ENCODE results near the gene PALD1. TPM values are rescaled to one million over a fixed set of nuclear protein-coding genes. Genes with fewer than 3 reads are reported as not detected.

PALD1 gene
- polyA plus RNA-seq, 4 donors: 10.5 to 13.3 (median 12.0) TPM

DNA sequence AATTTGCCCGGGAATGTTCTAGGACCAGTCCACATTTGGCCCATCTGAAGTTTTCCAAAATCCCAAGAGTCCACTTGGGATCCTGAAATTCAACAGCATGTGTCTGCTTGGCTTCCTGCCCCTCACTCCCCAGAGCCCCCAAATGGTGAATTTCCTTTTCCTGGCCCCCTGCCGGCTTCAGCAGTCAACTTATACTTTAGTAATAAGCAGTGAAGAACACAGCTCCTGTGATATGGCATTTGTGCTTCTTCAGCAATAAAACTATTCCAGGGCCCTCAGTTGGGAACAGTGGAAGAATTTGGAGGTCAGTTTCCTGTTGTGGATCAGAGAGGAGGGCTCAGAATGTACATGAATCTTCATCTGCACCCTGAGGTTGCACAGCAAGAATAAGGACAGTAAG, 72.9 kb downstream of the PALD1 start:
- DNase-seq (ENCODE audit: low read depth in 4 of 4, low spot score in 2 of 4): no peak

DNA sequence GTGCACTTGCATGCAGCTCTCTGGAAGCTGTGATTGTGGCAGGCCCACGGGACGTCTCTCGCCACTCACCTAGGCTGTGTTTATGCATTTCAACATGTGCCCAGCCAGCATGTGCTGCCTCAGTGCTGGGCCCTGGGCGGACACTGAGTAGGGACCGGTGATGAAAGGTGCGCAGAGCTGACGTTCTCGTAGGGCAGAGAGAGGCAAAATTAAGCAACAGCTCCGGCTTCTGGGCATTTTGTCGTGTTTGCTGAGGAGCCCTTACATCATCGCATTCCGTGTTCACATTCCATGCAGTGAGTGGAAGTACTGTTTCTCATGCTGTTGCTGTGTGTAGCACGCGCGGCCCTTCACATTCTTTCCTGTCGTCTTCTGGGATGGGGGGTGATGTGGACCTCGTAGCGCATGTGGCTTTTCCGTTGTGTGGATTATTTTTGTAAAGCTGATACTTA, 73.4 kb downstream of the PALD1 start:
- no peak for DNase-seq (ENCODE audit: low read depth in 4 of 4, low spot score in 2 of 4)

DNA sequence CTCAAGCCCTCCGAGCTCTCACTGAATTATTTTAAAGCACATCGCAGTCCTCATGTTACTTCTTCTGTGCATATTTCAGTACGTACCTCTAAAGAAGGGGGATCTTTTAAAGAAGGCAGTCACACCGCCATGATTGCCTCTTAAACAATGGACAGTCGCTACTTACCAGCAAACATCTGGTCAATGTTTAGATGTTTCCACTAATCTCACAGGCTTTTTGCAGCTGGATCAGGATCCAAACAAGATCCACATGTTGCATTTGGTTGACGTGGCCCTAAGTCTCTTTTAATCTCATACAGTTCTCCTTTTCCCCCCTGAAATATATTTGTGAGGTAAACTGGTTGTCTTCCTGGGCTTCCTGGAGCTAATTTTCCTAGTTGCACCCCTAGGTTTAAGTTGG, 74.0 kb downstream of the PALD1 start:
- no peak for DNase-seq (ENCODE audit: low read depth in 4 of 4, low spot score in 2 of 4)

DNA sequence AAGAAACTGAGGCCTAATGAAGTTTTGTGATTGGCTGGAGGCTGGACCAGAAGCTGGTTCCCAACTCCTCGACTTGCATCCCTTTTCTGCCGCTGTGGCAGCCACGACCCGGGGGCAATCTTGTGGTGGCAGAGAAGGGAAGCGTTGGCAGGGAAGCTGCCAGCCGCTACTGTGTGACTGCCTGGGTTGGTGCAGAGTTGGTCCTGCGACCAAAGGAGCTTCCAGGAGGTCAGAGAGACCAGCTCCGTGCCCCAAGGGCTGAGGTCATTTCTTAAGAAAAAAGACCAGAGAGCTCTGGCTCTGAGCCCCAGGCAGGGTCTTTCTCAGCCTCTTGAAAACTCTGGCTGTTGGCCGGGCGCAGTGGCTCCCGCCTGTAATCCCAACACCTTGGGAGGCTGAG, 76.8 kb downstream of the PALD1 start:
- no peak for DNase-seq (ENCODE audit: low read depth in 4 of 4, low spot score in 2 of 4)

DNA sequence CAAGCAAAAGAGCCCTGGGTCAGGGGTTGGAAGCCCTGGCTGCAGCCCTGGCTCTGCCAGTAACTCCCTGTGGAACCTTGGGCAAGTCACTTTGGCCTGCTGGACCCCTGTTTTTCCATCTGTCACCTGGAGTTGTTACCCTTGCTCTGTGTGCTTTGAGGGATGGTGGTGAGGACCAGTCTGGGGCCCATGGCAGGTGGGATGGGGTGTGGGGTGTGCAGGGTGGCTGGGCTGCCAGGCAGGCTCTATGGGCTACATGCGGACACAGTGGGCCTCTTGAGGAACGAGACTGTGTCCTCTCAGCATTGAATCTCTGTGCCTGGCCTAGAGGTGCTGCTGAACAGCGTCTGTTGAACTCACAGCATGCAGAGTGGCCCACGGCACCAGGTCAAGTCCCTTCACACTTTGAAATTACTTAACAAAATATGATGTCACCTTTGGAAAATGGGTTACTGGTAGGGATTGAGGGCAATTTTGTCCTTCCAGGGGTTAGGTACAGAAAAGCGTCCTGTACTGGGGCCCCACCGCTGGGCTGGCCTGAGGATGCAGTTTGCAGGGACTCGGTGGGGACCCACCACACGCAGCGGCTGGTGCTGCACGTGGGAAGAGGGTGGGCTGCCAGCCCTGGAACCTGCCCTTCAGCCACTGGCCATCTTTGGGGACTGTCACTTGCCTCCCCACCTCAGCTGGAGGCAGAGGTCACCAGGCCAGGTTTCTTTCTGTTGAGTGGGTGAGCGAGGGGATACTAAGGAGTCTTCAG, 78.7 kb downstream of the PALD1 start:
- DNase-seq (ENCODE audit: low read depth in 4 of 4, low spot score in 2 of 4): no peak

DNA sequence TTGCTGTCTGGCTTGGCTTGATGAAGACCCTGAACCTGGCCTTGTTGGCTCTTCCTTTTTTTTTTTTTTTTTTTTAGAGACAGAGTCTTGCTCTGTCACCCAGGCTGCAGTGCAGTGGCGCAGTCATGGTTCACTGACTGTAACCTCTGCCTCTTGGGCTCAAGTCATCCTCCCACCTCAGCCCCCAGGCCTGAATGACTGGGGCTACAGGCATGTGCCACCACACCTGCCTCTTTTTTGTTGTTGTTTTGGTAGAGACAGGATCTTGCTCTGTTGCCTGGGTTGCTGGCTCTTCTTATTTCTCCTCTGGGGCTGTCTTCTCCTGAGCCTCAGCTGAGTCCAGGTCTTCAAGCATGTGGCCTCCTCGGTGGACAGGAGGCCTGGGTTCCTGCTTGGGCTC, 79.3 kb downstream of the PALD1 start:
- no peak for DNase-seq (ENCODE audit: low read depth in 4 of 4, low spot score in 2 of 4)

DNA sequence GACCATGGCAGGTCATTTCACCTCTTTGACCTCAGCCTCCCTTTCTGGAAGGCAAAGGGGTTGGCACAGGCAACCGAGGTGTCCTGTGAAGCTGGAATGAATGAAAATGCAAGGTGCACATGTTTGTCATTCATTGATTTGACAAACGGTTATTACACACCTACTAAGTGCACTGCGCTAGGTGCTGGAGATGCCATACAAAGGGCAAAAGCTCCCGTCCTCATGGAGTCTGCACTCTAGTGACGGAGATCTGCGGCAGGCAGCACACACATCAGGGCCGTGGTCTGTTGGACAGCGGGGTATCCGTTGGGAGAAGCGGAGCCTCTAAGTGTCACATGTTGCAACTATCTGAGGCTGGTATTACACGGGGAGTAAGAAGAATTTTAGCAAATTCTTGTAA, 79.7 kb downstream of the PALD1 start:
- no peak for DNase-seq (ENCODE audit: low read depth in 4 of 4, low spot score in 2 of 4)

DNA sequence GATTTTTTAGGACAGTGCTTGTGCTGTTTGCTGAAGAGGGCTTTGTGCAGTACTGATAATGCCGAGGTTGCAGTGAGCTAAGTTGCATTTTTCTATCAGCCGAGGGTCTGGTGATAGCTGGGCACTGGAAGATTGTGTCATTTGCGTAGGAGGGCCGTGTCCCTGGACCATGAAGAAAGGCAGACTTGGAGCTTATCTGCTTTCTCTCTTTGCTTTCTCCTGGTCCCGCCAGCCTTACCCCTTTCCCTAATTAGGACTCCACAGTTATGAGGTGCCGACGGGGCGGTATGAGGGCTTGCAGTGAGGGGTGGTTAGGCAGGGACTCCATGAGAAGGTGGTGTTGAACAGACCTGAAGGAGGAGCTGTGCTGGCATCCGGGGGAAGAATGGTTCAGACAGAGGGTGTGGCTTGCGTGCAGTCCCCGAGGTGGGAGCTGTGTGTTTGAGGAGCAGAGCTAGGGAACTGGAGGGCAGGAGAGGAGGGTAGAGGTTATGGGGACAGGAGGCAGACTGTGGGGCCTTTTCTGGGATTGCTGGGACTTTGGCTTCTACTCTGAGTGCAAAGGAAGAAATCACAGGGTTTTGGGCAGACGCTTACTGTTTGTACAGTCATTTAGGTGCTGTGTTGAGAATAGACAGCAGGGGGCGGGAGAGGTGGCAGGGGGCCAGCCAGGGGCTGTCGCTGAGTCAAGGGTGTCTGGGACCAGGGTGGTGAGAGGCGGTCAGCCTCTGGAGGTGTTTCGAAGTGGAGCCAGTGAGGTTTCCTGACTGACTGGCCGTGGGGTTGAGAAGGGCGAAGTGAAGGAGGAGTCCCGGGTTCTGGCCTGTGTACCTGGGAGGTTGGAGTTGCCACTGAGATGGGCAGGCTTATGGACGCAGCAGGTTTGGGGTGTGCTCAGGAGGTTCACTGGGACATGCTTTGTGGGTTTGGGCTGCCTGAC, 80.6 kb downstream of the PALD1 start:
- DNase-seq (ENCODE audit: low read depth in 4 of 4, low spot score in 2 of 4): no peak

DNA sequence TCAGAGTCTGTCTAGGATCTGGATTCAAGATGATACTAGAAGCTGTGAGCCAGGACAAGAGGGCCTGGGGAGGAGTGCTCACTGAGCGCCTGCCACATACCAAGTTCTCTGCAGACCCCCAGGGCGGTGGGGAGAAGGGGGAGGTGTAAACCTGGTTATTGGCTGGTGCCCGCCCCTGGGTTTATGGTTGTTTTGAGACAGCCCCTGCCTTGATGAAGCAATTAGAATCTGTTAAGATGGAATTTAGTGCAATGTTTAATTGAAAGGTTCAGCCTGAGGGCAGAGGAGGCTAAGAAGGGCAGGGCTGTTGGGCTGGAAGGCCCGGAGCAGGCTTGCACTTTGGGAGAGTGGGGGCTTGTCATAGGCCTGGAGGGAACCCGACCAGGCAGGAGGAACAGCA, 81.3 kb downstream of the PALD1 start:
- no peak for DNase-seq (ENCODE audit: low read depth in 4 of 4, low spot score in 2 of 4)

DNA sequence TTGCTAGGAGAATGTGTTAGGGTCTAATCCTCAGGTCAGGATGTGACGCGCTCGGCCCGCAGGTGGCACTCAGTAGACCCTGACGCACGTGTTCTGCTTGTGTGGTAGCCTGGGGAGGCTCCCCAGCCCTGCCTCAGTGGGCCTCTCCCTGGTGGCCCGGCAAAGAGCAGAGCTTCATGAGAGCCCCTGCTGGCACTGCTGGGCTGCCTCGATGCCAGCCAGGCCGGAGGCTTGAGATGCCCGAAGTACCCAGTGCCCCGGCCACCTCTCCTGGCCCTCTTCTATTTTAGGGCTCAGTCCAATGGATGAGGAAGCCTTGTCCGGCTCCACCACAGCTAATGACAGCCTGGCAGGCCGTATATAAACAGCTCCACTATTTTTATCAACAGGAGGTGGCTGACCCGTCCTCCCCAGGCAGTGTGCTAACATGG, 82.0 kb downstream of the PALD1 start:
- DNase-seq (ENCODE audit: low read depth in 4 of 4, low spot score in 2 of 4): no peak

DNA sequence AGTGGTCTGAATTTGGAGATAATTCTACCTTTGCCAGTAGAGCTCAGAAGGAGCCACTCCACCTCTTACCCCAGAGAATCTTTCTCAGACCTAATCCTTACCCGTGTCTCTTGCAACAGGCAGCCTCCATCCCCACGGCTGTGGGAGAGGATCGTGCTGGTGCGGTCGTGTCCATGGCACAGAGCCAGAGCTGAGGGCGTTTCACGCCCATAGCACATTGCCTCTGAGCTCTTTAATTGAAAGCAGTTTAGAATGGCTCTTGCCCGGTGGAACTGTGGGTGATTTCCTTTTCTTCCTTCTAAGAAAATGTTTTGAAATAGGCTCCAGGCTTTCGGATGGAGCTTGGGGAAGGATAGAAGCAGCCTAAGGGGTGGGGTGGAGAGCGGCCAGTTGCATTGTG, 82.5 kb downstream of the PALD1 start:
- no peak for DNase-seq (ENCODE audit: low read depth in 4 of 4, low spot score in 2 of 4)

DNA sequence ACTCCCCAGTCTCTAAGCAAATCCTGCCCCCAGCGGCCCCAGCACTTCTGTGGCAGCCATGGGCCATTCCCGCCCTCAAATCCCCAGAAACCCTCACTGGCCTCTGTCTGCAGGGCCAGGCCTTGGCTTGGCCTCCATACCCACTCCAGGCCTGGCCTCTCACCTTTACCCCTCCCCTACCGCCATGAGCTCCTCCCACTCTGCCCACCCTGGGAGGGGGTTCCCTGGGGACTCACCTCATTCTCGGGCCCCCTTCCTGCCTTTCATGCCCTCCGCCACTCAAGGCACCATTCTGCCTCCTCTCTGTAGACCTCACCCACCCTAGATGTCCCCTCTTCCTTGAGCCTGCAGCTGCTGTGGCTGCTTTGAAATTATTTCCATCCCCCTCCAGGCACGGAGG, 83.0 kb downstream of the PALD1 start:
- DNase-seq (ENCODE audit: low read depth in 4 of 4, low spot score in 2 of 4): no peak

DNA sequence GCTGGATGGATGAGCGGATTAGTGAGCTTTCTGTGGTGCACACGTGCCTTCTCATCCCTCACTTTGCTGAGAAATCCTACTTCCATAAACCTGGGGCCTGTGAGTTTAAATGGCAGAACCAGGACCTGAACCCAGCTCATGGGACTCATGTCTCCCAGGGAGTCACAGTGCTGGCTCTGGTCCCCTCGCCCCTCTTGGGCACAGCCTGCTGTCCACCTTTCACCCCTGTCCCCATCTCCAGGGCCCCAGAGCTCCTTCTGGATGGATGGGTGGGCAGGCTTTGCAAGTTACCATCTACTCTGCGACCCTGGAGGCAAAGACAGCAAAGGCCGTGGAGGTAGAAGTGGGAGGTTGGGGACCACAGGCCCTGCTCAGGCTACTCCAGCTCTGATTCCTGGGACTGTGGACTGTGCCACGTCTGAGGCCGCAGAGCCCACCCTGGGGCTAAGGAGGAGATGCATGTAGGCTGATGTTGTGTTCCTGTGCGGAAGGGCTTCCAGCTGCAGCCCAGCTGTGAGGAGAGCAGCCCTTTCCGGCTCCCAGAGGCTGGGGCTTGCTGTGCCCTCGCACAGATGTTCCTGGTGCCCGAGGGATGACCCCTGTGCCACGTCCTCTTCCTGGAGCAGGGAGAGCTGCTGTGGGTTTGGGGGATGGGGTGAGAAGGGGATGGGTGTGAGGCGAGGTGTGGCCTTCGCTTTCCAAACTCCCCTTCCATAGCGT, 83.6 kb downstream of the PALD1 start:
- DNase-seq (ENCODE audit: low read depth in 4 of 4, low spot score in 2 of 4): no peak

DNA sequence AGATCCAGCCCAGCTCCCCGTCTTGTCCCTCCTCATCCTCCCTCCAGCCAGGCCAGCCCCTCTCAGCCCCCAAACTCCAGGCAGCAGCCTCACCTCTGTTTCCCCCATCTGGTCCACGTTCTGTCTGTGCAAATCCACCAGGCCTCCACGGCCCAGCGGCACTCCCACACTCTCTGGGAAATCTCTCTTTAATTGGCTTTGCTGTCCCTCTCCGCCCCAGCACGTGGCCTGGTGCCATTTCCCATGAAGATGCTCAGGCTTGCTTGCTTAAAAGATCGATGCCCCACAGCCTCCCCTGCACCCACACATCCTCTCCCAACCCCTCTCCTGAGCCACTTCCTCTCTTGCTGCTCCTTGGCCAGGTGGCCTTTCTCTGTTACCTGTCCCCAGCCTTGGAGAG, 84.7 kb downstream of the PALD1 start:
- no peak for DNase-seq (ENCODE audit: low read depth in 4 of 4, low spot score in 2 of 4)

DNA sequence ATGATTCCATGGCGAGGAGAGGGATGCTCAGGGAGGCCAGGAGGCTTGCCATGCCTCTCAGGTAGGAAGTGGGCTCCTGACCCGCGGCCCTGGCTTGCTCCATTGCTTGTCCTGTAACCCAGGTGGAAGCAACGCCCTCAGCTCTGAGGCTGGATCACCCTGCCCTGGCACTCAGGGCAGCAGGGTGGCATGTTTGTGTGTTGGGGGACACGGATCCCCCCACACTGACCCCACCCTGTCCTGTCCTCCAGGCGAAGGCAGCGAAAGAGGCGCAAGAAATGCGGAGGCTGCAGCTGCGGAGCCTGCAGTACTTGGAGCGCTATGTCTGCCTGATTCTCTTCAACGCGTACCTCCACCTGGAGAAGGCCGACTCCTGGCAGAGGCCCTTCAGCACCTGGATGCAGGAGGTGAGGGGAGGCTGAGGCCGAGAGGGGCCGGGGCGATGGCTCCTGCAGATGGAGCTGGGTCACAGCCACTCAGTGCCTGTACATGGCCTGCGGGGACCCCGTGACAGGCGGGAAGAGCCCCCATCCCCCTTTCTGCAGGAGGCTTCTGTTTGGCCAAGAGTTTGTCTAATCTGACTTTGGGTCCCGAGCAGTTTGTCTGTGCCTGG, 85.7 kb downstream of the PALD1 start:
- DNase-seq (ENCODE audit: low read depth in 4 of 4, low spot score in 2 of 4): no peak

DNA sequence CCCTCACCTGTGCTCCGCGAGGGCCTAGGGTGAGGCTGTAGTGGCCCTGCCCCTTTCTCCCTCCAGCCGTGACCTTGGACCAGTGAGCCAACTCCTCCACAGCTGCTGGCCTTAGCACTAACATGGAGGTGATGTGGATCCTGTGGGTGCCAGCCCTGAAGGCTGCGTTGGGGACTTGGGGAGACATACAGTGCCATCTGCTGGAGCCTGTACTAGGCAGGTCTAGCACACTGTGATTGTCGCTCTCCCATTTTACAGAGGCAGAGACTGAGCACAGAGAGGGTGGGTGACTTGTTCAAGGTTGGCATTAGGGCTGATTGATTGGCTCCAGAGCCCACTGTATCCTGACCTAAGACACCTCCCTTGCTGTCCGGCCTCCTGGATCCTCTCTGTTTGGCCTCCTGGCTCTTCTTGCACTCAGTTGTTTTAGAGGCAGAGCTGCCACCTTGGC, 86.4 kb downstream of the PALD1 start:
- DNase-seq (ENCODE audit: low read depth in 4 of 4, low spot score in 2 of 4): no peak

DNA sequence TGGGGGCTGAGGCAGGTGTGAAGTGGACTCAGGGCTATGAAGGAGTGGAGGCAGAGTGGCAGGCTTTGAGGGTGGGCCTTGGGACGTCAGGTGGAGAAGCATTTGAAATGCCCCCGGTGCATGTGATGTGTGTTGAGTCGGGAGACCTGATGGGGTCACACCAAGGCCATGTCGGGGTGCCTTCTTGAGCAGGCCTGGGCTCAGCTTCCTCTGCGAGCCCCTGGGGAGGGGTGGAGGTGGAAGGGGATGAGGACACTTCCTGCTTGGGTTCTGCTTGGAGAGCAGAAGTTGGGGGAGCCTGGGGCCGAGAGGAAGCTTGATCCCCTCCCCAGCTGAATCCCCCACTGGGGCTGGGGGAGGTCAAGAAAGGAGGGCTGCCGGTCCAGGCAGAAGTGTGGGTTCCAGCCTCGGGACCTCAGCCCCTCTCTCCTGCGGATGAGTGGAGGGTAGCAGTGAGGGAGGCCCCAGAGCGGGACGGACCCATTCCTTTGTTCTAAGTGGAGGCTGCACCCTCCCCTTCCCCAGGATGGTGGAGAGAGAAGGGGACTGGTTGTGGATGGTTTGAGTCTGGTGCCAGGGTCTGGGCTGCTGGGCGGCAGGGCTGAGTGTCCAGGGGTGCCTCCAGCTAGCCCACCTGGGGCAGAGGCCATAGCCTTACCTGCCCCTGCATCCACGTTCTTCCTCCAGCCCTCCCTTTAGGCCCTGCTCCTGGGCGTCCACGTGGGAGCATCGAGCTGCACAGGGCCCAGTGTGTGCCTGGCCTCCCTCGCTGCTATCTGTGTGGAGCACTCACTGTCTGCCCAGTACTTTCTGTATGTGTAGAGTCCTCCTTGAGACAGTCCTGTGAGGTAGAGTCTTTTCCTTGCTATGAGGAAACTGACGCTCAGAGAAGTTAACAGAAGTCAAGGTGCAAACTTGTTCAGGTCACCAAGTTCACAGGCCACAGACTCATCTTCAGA, 87.3 kb downstream of the PALD1 start:
- no peak for DNase-seq (ENCODE audit: low read depth in 4 of 4, low spot score in 2 of 4)

DNA sequence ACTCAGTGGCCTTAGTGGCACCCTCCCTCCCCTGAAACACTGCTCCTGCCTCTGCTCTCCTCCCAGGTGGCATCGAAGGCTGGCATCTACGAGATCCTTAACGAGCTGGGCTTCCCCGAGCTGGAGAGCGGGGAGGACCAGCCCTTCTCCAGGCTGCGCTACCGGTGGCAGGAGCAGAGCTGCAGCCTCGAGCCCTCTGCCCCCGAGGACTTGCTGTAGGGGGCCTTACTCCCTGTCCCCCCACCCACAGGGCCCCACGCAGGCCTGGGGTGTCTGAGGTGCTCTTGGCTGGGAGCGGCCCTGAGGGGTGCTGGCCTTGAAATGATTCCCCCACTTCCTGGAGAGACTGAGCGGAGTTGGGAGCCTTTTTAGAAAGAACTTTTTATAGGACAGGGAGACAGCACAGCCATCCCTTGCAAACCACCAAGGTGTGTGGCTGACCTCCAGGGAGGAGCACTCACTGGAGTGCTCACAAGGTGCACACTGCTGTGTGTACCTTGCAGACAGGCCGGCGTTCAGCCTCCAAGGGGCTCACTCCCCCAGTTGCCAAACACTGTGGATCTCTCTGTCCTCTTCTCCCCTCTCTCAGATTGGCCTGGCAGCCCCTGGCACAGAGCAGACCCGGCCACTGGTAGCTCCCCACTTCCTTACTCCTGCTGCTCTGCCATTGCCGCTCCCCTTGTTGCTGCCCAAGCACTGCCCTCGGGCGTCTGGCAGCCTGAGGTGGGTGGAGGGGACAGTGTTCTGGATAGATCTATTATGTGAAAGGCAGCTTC, 88.1 kb downstream of the PALD1 start:
- no peak for DNase-seq (ENCODE audit: low read depth in 4 of 4, low spot score in 2 of 4)

DNA sequence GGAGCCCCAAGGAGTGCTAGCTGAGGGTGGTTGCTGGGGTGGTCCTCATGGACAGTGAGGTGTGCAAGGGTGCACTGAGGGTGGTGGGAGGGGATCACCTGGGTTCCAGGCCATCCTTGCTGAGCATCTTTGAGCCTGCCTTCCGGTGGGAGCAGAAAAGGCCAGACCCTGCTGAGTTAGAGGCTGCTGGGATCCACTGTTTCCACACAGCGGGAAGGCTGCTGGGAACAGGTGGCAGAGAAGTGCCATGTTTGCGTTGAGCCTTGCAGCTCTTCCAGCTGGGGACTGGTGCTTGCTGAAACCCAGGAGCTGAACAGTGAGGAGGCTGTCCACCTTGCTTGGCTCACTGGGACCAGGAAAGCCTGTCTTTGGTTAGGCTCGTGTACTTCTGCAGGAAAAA, 89.0 kb downstream of the PALD1 start:
- DNase-seq (ENCODE audit: low read depth in 4 of 4, low spot score in 2 of 4): no peak

All from left renal cortex interstitium (tissue), 4 donors.